HEK293T (cell line): ENCODE results near the gene ZNF724.

Experiments
- CTCF ChIA-PET: fragments of 350-600 bp; formaldehyde crosslinking; extraction: SDS; loops from one replicate; lab custom pipeline; 2021; ENCODE audit warnings: antibody characterized with exemption, inconsistent platforms; lab: Yijun Ruan, JAX
- POLR2A ChIA-PET: fragments of 350-600 bp; formaldehyde crosslinking; extraction: SDS; loops from one replicate; lab custom pipeline; 2020; ENCODE audit warnings: antibody characterized with exemption, inconsistent platforms; lab: Yijun Ruan, JAX
- DNase-seq: peaks from one replicate; pipeline ENCODE4 v3.0.0; 2012; ENCODE audit warnings: mixed read lengths; ENCODE audit errors: extremely low spot score
- HDGF ChIP-seq: fragments of 450-650 bp; IDR thresholded peaks from 2 replicates; pipeline ENCODE4 v1.6.1; 2017; ENCODE audit warnings: antibody characterized with exemption, borderline replicate concordance
- L3MBTL2 ChIP-seq: fragments of 450-650 bp; conservative IDR thresholded peaks from 2 replicates; pipeline ENCODE4 v1.6.1; 2016; ENCODE audit warnings: mild to moderate bottlenecking
- NFRKB ChIP-seq: fragments of 450-650 bp; IDR thresholded peaks from 2 replicates; pipeline ENCODE4 v1.6.1; 2016; ENCODE audit warnings: mild to moderate bottlenecking, moderate library complexity

ZNF724 gene

DNA sequence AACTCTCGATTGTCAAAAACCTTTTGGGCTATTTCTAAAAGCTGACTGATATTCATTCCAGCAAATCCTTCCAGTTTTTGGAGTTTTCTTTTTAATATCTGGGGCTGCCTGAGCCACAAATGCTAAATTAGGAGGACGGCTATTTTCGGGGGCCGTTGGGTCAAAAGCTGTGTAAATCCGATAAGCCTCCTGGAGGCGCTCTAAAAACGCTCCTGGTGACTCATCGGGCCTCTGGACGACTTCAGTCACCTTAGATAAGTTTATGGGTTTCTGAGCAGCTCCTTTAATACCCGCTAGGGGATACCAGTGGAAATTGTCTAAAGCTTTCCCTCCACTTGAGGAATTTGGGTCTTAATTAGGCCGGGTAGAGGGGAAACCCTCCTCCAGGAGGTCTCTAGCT lies 66.9 kb downstream of the ZNF724 start:
- POLR2A ChIA-PET, result no interaction called here
- CTCF ChIA-PET, result no interaction called here

More for the DNA sequence above, 66.9 kb downstream of the ZNF724 start:
- no peak for TF ChIP-seq L3MBTL2
- no peak for TF ChIP-seq HDGF
- no peak for TF ChIP-seq NFRKB
- DNase-seq, result no peak
